GM19455 (cell line): ENCODE data around the gene KLKB1.
"Not testable (repeated sequence)": the region's sequence is repeated elsewhere in the genome, so short reads cannot be mapped to it uniquely, and the experiment has no call there.

Experiments used
- ATAC-seq: cut with Tn5 transposase; IDR thresholded peaks from one replicate; pipeline ENCODE4 v1.9.1; 2021; ENCODE audit not compliant: unreplicated experiment

KLKB1 gene

GRCh38 chr4:186264660-186265059 lies 37.4 kb downstream of the KLKB1 start:
- no peak for ATAC-seq

DNA sequence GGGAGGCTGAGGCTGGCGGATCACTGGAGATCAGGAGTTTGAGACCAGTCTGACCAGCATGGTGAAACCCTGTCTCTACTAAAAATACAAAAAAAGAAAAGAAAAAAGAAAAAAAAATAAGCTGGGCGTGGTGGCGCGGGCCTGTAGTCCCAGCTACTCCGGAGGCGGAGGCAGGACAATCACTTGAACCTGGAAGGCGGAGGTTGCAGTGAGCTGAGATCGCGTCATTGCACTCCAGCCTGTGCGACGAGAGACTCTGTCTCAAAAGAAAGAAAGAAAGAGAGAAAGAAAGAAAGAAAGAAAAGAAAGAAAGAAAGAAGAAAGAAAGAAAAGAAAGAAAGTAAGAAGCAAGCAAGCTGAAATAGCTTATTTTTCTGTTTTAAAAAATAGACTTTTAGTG lies 37.9 kb downstream of the KLKB1 start:
- not testable (repeated sequence) for ATAC-seq

DNA sequence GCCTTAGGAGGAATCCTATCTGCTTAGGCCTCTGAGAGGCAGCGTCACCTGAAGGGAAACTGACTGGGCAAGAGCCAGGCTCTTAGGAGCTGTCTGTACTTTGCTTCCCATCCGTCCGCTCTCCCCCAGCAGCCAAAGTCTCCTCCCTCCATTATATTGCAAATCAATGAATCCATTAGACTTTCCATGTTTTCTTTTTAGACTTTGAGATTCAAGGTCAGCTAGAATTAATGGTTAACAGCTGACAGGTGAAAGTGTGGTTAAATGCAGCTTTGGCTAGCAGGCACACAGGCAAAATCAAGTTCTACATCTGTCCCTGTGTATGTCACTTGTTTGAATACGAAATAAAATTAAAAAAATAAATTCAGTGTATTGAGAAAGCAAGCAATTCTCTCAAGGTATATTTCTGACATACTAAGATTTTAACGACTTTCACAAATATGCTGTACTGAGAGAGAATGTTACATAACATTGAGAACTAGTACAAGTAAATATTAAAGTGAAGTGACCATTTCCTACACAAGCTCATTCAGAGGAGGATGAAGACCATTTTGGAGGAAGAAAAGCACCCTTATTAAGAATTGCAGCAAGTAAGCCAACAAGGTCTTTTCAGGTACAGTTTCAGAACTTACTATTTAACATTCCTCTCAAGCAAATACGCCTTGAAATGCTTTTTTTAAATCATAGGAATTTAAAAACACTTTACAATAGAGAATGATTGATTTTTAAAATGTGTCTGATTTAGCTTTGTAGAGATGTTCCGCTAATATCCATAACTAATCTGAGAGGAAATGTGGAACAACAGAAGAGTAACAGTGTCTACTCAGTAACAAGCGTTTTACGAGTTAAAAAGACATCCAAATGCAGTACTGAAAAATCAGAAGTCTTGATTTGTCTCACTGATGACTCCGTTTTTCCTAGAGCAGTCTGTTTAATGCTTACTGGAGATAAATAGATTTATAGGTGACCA lies 38.7 kb downstream of the KLKB1 start, which contains the start of gene F11:
TSS of gene F11 (plus strand) at position 507 of the 970 bp plus-strand sequence. CDS start 948 bp downstream, outside the sequence.
- ATAC-seq, result no peak

- ATAC-seq, result no peak
Observed at GRCh38 chr4:186266729-186267456, 39.6 kb downstream of the KLKB1 start.

DNA sequence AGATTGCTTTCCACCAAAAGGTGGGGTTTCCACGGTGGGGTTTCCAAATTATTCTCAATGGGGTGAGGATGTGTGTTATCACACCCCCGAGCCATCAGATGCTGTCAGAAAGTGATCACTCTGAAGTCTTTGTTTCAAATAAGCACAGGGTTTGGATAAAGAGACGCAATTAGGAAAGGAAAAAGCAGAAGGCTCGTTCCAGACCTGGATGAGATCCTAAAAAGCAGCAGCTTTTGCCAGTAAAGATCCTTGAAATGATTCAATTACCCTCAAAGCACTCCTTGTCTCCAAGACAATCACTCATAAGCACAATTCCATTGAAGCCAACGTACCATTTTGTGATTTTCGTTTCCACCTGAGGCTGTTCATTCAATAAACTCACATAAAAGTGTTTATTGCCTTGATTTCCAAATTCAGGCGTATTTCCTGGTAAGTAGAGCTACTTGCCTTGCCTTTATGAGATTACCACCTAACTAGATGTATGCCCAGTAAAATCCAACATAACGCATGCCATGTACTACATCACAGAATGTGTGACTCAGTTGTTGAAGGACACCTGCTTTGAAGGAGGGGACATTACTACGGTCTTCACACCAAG lies 43.9 kb downstream of the KLKB1 start:
- no peak for ATAC-seq

DNA sequence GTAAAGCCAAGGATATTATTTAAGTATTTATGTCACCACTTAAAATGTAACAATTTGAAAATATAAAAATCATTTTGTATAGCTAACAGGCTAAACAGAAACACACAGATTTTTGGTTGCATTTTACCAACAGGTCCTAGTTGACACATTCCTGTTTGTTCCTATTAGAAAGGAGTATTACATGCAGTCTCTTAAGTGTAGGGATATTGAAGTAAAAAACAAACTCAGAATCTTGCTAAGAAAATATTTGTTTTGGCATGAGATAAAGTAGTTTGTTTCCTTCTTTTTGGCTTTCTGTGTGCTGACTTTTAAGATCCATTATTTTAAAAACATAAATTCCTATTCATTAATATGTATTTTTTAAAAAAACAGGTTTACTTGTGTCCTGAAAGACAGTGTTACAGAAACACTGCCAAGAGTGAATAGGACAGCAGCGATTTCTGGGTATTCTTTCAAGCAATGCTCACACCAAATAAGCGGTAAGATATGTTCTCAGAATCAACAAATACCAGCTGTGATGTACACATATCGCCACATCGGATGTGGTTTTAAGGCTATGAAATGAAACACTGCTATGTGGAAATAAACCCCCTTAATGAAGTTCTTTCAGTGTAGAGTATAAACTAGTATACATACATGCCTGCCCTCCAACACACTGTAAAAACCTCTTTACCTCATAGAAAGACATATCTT lies 45.5 kb downstream of the KLKB1 start:
- ATAC-seq, result no peak

DNA sequence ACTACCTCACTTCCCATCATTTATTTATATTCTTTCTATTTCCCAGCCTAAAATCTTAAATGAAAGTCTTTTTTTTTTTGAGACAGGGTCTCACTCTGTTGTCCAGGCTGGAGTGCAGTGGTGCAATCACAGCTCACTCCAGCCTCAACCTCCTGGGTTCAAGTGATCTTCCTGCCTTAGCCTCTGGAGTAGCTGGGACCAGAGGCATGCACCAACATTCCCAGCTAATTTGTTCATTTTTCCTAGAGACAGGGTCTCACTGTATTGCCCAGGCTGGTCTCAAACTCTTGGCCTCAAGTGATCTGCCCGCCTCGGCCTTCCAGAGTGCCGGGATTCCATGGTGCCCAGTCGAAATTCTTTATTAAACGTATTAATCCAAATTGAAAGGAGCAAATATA lies 46.1 kb downstream of the KLKB1 start:
- not testable (repeated sequence) for ATAC-seq

GRCh38 chr4:186283311-186283710 lies 56.0 kb downstream of the KLKB1 start:
- no peak for ATAC-seq

DNA sequence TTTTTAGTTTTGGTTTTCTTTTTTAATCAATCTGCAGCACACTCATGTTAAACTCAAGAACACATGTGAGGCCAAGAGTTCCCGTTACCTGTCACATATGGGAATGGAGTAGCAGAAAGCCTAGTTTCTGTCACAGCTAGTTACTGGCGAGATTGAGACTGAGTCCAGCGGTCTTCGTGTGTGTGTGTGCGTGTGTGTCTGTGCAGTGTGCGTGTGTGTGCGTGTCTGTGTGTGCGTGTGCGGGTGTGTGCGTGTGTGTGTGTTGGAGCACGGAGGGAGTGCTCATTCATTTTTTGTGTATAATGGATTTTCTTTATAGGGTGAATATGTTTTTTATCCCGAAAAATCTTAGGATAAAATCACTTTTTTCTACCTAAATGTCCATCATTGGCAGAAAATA lies 57.8 kb downstream of the KLKB1 start:
- ATAC-seq, result no peak

DNA sequence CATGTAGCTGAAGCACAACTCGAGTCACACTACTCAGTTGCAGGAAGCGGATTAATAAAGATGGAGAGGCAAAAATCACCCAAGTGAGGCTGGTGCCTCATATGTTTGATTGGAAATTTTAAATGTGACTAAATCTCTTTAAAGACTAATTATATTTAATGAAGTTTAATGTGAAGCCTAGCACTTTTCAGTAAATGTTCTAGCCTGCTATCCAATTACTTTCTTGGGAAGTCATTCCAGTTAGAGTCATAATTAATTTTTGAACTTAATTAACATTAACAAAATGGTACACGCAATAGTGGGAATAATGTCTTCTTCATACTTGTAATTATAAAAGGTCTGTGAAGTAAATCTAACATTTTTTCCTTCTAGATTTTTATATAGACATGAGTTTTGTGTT lies 59.3 kb downstream of the KLKB1 start:
- ATAC-seq, result no peak

DNA sequence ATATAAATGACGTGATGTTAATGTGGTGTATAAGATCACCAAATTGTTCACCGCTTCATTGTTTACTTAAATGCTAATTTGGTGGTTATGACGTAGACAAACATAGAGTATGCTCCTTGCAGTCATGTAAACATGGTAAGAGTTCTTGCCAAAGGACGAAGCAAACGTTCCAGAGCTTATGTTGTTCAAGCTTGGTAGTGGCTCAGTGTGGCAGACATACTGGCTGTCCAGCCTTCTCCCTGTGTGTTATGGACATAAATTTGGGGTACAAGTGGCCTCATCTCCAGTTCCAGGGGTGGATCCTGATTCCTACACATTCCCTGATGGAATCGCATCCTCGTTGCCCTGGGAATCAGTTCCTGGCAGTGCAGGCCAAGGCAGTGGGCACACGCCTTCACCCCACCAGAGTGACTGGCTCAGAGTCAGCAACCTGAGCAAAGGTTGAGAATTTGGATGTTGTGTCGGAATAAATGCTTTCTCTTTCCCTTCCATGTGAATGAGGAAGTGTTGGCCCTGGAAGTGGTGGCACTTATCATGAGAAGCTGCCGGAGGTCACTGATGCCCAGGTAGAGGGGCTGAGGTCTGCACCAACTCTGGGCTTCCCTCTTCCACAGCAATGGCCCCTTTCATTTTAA lies 64.1 kb downstream of the KLKB1 start:
- ATAC-seq, result no peak

DNA sequence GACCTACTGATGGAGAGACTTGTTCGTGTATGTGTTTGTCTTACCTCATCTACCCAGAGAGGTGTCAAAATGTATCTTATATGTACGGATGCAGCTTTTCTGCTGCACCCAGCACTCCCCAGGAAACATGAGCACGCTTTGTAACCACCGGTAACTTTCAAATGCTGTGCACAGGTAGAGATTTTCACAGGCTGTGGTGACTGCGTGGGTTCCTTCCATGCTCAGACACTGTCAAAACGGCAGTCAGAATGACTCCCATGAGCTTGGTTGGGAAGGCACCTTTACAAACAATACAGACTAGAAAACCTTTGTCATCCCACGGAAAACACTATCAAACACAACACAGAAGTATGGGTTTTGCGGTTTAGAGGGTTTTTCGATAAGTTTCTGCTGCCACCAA lies 66.9 kb downstream of the KLKB1 start:
- ATAC-seq, result no peak

GRCh38 chr4:186296481-186296880 lies 69.2 kb downstream of the KLKB1 start:
- no peak for ATAC-seq

DNA sequence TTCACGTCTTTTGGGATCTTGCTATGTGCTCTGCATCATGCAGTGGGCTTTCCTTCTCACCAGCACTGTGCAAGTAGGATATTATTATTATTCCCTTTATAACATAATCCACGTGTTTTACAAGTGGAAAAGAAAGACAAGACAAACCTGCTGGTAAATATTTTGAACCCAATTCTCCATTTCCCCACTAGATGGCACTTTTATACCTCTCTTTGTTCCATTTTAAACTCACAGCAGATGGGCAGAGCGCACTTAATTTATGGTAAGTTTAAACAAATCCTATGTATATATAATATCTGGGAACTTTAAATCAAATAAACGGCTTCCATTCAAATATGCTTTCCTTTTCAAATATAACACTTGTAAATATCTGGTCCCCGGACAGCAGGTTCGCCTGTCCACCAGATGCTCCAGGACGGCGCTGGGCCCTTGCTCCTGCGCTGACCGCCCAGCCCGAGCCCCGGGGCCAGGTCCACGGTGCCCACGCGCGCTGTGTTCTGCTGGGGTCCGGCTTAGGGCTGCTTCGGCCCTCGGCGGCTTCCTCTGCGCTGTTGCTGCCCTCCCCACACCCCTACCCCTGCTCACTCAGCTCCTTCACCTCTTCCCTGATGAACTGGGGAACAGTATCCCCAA lies 69.8 kb downstream of the KLKB1 start:
- ATAC-seq, result no peak

- no peak for ATAC-seq
Observed at GRCh38 chr4:186298031-186298647, 70.8 kb downstream of the KLKB1 start.

DNA sequence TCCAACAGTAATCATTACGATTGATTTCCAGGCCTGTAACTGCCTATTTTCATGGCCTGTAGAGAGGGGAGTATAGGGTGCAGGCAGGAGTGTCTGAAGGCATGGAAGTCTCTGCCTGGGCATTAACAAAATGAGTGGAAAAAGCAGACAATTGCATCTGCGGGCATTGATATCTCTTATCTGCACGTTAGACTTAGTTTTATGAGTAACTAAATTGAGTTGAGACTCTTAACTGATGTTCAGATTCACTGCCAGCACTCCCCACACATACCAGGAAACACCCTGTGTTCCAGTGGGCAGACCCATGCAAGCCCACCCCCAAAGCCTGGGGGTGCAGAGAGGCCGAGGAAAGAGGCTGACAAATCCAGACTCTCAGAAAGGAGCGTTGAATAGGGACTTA lies 72.0 kb downstream of the KLKB1 start:
- ATAC-seq, result no peak

- no peak for ATAC-seq
Observed at GRCh38 chr4:186300659-186301390, 73.5 kb downstream of the KLKB1 start.

GRCh38 chr4:186304216-186304615 lies 76.9 kb downstream of the KLKB1 start:
- no peak for ATAC-seq
